Forelimb muscle (tissue), 1 donor: Measurements from ENCODE around the gene BCAS3. TPM values are rescaled to one million over a fixed set of nuclear protein-coding genes. Genes with fewer than 3 reads are reported as not detected.

Experiments
- DNase-seq: peaks from one replicate; pipeline ENCODE4 v3.0.0-alpha.2; 2013; ENCODE audit warnings: low read depth
- polyA plus RNA-seq: library from polyadenylated mRNA; unstranded; fragments of 120-200 nt; gene quantifications from one replicate; pipeline ENCODE4 v1.2.1, GENCODE V29; 2013; ENCODE audit not compliant: insufficient read length

The BCAS3 gene
- polyA plus RNA-seq, 1 donor = 10.1 TPM

GRCh38 chr17:61363601-61364462 is 686.2 kb downstream of the BCAS3 start:
- no peak for DNase-seq

GRCh38 chr17:61364463-61364846 is 686.8 kb downstream of the BCAS3 start:
- no peak for DNase-seq

- no peak for DNase-seq
Observed at GRCh38 chr17:61366076-61366714, 688.5 kb downstream of the BCAS3 start.

- no peak for DNase-seq
Observed at GRCh38 chr17:61366715-61367413, 689.2 kb downstream of the BCAS3 start.

- no peak for DNase-seq
Observed at GRCh38 chr17:61368049-61368831, 690.6 kb downstream of the BCAS3 start.

- DNase-seq = no peak
Observed at GRCh38 chr17:61368832-61369450, 691.3 kb downstream of the BCAS3 start.

- no peak for DNase-seq
Observed at GRCh38 chr17:61369751-61370150, 692.1 kb downstream of the BCAS3 start.

GRCh38 chr17:61371179-61371578 is 693.5 kb downstream of the BCAS3 start:
- DNase-seq = no peak

GRCh38 chr17:61371606-61372005 is 694.0 kb downstream of the BCAS3 start:
- DNase-seq = no peak

GRCh38 chr17:61372436-61372835 is 694.8 kb downstream of the BCAS3 start:
- no peak for DNase-seq

- no peak for DNase-seq
Observed at GRCh38 chr17:61376931-61377838, 699.5 kb downstream of the BCAS3 start.

- no peak for DNase-seq
Observed at GRCh38 chr17:61378658-61379456, 701.2 kb downstream of the BCAS3 start.

GRCh38 chr17:61379457-61380216 is 702.0 kb downstream of the BCAS3 start:
- DNase-seq = no peak

- no peak for DNase-seq
Observed at GRCh38 chr17:61380217-61380835, 702.7 kb downstream of the BCAS3 start.

- no peak for DNase-seq
Observed at GRCh38 chr17:61380836-61381525, 703.3 kb downstream of the BCAS3 start.

- DNase-seq = no peak
Observed at GRCh38 chr17:61381537-61381936, 703.9 kb downstream of the BCAS3 start.
